GM23338 (cell line): Measurements from ENCODE around the gene COLEC12.

Experiments used
- CTCF ChIP-seq, 2 experiments: fragments of 200-600 bp in 1 of 2; sonication (generic) in 1 of 2; conservative IDR thresholded peaks; 2 replicates each; pipeline versions ENCODE4 v1.5.1 to v1.6.1; 2016 to 2017; ENCODE audit warnings: antibody characterized with exemption in 2 of 2, low read depth in 2 of 2, mild to moderate bottlenecking in 2 of 2, moderate library complexity in 1 of 2
- EZH2 ChIP-seq: fragments of 200-600 bp; sonication (generic); IDR thresholded peaks from one replicate; pipeline ENCODE4 v1.8.0; 2017; ENCODE audit warnings: antibody characterized with exemption, mild to moderate bottlenecking, low read depth; ENCODE audit not compliant: unreplicated experiment
- STAT1 ChIP-seq: IDR thresholded peaks from one replicate; pipeline ENCODE4 v1.6.1; 2016; ENCODE audit warnings: antibody characterized with exemption; ENCODE audit not compliant: unreplicated experiment

GRCh38 chr18:505483-506122 lies 5.1 kb upstream of the COLEC12 start:
- TF ChIP-seq CTCF (conservative IDR thresholded peaks at IDR 0.05; ENCODE audit: low read depth in 2 of 2) (no peak), STAT1 (no peak), EZH2 (no peak)
